Stomach (tissue), 9 donors: ENCODE results near the gene TMEM178B. TPM values are rescaled to one million over a fixed set of nuclear protein-coding genes. Genes with fewer than 3 reads are reported as not detected.

Experiments used
- DNase-seq, 2 donors: peaks; one replicate each; pipeline versions ENCODE4 v3.0.0 to v3.0.0-alpha.2; 2013 to 2019
- H3K27ac ChIP-seq, 5 donors: fragments of 200-600 bp in 4 of 5; sonication (generic) in 4 of 5; one replicate each; pipeline ENCODE4 v1.5.1; 2013 to 2019; ENCODE audit warnings: mild to moderate bottlenecking in 1 of 5, moderate library complexity in 1 of 5
- H3K27me3 ChIP-seq, 3 donors: fragments of 200-600 bp; sonication (generic); one replicate each; pipeline ENCODE4 v1.5.1; 2017 to 2019; ENCODE audit warnings: mixed run types in 1 of 3
- H3K36me3 ChIP-seq, 4 donors: fragments of 200-600 bp; sonication (generic); 1 replicate in 3 of 4; 2 replicates in 1 of 4; pipeline ENCODE4 v1.5.1; 2016 to 2019
- H3K4me1 ChIP-seq, 4 donors: fragments of 200-600 bp; sonication (generic); one replicate each; pipeline ENCODE4 v1.5.1; 2016 to 2019
- H3K4me3 ChIP-seq, 4 donors: fragments of 200-600 bp; sonication (generic) in 3 of 4; one replicate each; pipeline ENCODE4 v1.5.1; 2016 to 2019; ENCODE audit warnings: mild to moderate bottlenecking in 1 of 4
- H3K9me3 ChIP-seq, 4 donors: fragments of 200-600 bp; sonication (generic); one replicate each; pipeline ENCODE4 v1.5.1; 2016 to 2019
- EP300 ChIP-seq: sonication (generic); formaldehyde crosslinking; IDR thresholded peaks from one replicate; pipeline ENCODE4 v1.6.1; 2017; ENCODE audit warnings: antibody characterized with exemption
- POLR2A ChIP-seq, 4 donors: fragments of 450-650 bp; IDR thresholded peaks; one replicate each; pipeline ENCODE4 v1.6.1; 2016; ENCODE audit warnings: antibody characterized with exemption in 4 of 4, control low read depth in 2 of 4, mild to moderate bottlenecking in 1 of 4, moderate library complexity in 1 of 4
- POLR2AphosphoS5 ChIP-seq, 3 donors: sonication (generic); formaldehyde crosslinking; IDR thresholded peaks; one replicate each; pipeline ENCODE4 v1.6.1; 2016; ENCODE audit warnings: antibody characterized with exemption in 3 of 3
- WGBS, 5 donors: extraction: QIAGEN DNeasy Blood & Tissue Kit in 3 of 5; methylation state at CpG; one replicate each; pipeline versions ENCODE4 v1.1.5 to v1.1.7; 2013 to 2018; 5-methylcytosine and 5-hydroxymethylcytosine counted together
- intact Hi-C: fragments of 100-400 bp; cut with DNase I; formaldehyde crosslinking; loops from one replicate; pipeline ENCODE4 v1.15.1; 2023; ENCODE audit warnings: low total_unique reads
- polyA plus RNA-seq, 3 donors: library from polyadenylated mRNA; stranded (reverse); fragments of 200-250 nt; gene quantifications; one replicate each; pipeline ENCODE4 v1.2.3, GENCODE V29; 2013
- total RNA-seq, 5 donors: library from RNA; depleted of rRNA; stranded (reverse); fragments of >200 nt; gene quantifications; one replicate each; pipeline versions ENCODE4 v1.1.0 to v1.2.3, GENCODE V29; 2014 to 2016
- TF ChIP-seq, protein P1 (sequence below), 7 experiments: fragments of 450-650 bp in 4 of 7; fragments of 200-600 bp in 3 of 7; sonication (generic) in 3 of 7; IDR thresholded peaks; one replicate each; pipeline ENCODE4 v1.5.1; 2016 to 2019; ENCODE audit warnings: antibody characterized with exemption in 7 of 7, control low read depth in 2 of 7, mild to moderate bottlenecking in 1 of 7
- donor health status: healthy with polysubstance abuse.
- donor health status: Bipolar disorder and iron deficiency.
- donor health status: healthy.

The TMEM178B gene
- total and polyA plus RNA-seq, 8 donors = under 0.01 to 1.7 (median 0.15) TPM; not detected in 3

DNA sequence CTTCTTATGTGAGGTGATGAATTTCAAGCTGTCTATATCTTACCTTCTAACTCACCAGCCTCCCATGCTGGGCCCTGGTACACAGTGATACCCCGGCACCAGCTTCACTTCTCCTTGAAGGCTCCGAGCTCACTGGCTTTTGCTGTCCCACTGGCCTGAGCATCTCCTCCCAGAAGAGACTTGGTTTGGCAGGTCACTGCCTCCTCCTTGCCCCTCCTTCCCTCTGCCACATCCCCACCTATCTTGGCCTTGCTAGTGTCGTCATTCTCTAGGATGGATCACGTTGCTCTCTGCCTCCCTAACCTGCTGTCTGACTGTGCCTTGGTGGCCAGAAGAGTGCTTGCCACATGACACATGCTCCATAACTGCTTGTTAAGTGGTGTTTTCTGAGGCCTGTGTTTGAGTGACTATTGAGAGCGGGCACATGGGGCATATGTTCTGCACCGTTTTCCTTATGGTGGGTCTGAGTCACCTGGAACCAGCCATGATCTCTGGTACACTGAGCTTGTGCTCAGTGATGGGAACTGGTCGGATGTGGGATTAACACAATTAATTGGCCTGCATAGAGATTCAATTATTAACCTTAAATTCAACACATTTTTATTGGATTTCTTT lies 86.5 kb downstream of the TMEM178B start:
- DNase-seq = no peak
- Histone ChIP-seq H3K9me3 (no peaks in the 10 kb centered on the region), H3K4me3 (no peak overlapping the region), H3K36me3 (no peaks in the 10 kb centered on the region), H3K27ac (no peak overlapping the region), H3K4me1 (no peaks in the 10 kb centered on the region), H3K27me3 (no peaks in the 10 kb centered on the region)
- 85 to 88% (median 86%) methylated on average over 7 of the region's 7 CpGs for WGBS, 5 donors
- intact Hi-C loops = no loop called here
- no peak for TF ChIP-seq EP300
- no peak for TF ChIP-seq POLR2AphosphoS5 (IDR thresholded peaks at IDR 0.05)
- no peak for TF ChIP-seq POLR2A (IDR thresholded peaks at IDR 0.05)
- TF ChIP-seq, protein P1, sequence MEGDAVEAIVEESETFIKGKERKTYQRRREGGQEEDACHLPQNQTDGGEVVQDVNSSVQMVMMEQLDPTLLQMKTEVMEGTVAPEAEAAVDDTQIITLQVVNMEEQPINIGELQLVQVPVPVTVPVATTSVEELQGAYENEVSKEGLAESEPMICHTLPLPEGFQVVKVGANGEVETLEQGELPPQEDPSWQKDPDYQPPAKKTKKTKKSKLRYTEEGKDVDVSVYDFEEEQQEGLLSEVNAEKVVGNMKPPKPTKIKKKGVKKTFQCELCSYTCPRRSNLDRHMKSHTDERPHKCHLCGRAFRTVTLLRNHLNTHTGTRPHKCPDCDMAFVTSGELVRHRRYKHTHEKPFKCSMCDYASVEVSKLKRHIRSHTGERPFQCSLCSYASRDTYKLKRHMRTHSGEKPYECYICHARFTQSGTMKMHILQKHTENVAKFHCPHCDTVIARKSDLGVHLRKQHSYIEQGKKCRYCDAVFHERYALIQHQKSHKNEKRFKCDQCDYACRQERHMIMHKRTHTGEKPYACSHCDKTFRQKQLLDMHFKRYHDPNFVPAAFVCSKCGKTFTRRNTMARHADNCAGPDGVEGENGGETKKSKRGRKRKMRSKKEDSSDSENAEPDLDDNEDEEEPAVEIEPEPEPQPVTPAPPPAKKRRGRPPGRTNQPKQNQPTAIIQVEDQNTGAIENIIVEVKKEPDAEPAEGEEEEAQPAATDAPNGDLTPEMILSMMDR (IDR thresholded peaks at IDR 0.05) = no peak

DNA sequence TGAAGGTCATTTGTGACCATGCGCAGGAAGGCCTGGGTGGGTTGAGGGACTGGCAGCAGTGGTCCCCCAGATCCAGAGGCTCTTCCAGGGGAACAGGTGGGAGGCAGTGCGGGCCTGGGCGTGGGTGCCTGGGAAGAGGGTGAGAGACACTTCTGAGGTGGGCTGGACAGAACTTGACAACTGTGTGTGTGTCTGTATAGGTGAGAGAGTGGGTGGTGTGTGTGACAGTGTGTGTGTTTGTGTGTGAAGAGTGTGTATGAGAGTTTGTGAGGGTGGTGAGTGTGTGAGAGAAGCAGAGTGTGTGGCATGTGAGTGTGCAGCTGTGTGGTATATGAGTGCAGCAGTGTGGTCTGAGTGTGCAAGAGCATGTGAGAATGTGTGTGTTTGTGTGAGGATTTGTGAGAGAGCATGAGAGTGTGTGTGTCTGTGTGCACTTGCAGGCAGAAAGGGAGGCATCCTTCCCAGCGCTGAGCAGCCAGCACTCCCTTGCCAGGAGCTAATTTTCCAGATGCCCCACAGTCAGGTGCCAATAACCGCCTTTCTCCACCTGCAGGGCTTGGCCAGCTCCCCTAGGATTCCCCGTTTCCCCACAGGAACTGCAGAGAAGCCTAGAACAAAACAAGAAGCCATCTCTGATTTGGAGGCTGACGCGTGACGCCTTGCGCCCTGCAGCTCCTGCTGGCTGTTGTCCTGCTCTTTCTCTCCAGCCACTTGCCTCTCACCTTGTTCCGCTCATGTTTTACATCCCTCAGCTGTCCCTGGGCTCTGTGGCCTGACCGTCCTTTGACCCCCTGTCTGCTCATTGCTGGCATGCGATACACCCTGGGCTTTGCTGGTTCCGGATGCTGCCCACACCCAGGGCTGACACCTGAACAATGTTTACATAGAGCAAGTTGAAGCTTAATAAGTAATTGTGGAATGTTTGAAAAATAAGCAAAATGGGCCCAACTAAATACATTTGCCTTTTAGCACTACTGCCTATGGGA lies 88.0 kb downstream of the TMEM178B start:
- no peaks in the 10 kb centered on the region for H3K36me3 ChIP-seq
- H3K27me3 ChIP-seq = no peaks in the 10 kb centered on the region
- H3K9me3 ChIP-seq = no peaks in the 10 kb centered on the region
- no peak for TF ChIP-seq EP300
- TF ChIP-seq, protein P1 (IDR thresholded peaks at IDR 0.05) = no peak
- no peak for TF ChIP-seq POLR2A (IDR thresholded peaks at IDR 0.05)
- no peak for TF ChIP-seq POLR2AphosphoS5 (IDR thresholded peaks at IDR 0.05)
- H3K4me3 ChIP-seq = no peak overlapping the region
- DNase-seq = peak in 1 of 2 donors; percentile 14
- WGBS, 5 donors = 74 to 86% (median 76%) methylated on average over 14 of the region's 14 CpGs
- intact Hi-C loops = no loop called here
- H3K27ac ChIP-seq = no peak overlapping the region
- H3K4me1 ChIP-seq = no peaks in the 10 kb centered on the region

DNA sequence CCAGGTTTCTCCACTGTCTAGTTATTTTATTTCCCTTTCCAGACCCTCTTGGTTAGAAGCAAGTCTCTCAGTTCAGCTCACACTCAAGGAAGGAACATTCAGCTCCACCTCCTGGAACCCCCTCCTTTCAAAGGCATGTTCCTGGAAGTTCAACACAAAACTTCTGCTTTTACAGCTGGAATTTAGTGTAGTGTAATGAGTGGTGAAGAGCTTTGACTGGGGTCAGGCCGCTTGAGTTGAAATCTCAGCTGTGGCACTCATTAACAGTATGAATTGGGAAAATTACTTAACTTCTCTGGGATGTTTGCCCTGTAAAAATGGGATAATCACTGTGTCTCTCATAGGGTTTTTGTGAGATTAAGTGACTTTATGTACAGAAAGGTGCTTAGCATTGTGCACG lies 91.7 kb downstream of the TMEM178B start:
- H3K27me3 ChIP-seq = no peaks in the 10 kb centered on the region
- H3K27ac ChIP-seq = no peak overlapping the region
- H3K9me3 ChIP-seq = peaks cover 0 to 4% (median 0%) of the 10 kb centered on the region in 4 donors
- intact Hi-C loops = no loop called here
- WGBS, 5 donors = 41 to 61% (median 50%) methylated on average over 2 of the region's 2 CpGs
- no peak for TF ChIP-seq POLR2AphosphoS5 (IDR thresholded peaks at IDR 0.05)
- TF ChIP-seq, protein P1 (IDR thresholded peaks at IDR 0.05) = no peak
- no peak for TF ChIP-seq EP300
- TF ChIP-seq POLR2A (IDR thresholded peaks at IDR 0.05) = no peak
- no peaks in the 10 kb centered on the region for H3K4me1 ChIP-seq
- H3K36me3 ChIP-seq = no peaks in the 10 kb centered on the region
- no peak for DNase-seq
- no peak overlapping the region for H3K4me3 ChIP-seq

DNA sequence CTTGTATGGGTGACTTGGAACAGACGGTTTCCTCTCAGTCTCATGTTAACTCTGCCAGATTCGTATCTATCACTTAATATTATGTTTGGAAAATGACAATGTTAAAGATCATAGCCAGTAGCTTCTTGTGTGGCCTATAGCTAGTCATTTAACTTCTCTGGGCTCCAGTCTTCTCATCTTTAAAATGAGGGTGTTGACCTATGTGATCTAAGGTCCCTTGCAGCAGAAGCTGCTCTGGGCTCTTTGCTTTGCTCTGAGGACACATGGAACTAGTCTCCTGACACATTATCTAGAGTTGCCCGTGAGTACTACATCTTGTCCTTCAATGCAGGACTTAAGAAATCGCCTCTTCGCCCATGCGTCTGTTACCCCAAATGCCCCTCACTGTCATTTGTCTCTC lies 93.1 kb downstream of the TMEM178B start:
- 86 to 89% (median 87%) methylated on average over 6 of the region's 6 CpGs for WGBS, 5 donors
- H3K4me1 ChIP-seq = no peaks in the 10 kb centered on the region
- DNase-seq = no peak
- TF ChIP-seq POLR2AphosphoS5 (IDR thresholded peaks at IDR 0.05) = no peak
- TF ChIP-seq POLR2A (IDR thresholded peaks at IDR 0.05) = no peak
- TF ChIP-seq, protein P1 (IDR thresholded peaks at IDR 0.05) = no peak
- no peak for TF ChIP-seq EP300
- H3K4me3 ChIP-seq = no peak overlapping the region
- H3K36me3 ChIP-seq = no peaks in the 10 kb centered on the region
- no peaks in the 10 kb centered on the region for H3K27me3 ChIP-seq
- no peak overlapping the region for H3K27ac ChIP-seq
- peaks cover 0 to 4% (median 0%) of the 10 kb centered on the region in 4 donors for H3K9me3 ChIP-seq
- intact Hi-C loops = no loop called here
